GM18867 (cell line): ENCODE data around the gene TSSK2.
"Not testable (repeated sequence)": the region's sequence is repeated elsewhere in the genome, so short reads cannot be mapped to it uniquely, and the experiment has no call there.

Source experiments
- ATAC-seq: cut with Tn5 transposase; IDR thresholded peaks from one replicate; pipeline ENCODE4 v1.9.1; 2021; ENCODE audit warnings: mild to moderate bottlenecking, moderate library complexity; ENCODE audit not compliant: unreplicated experiment

Gene TSSK2

GRCh38 chr22:19130959-19131684, at the start of gene TSSK2:
TSSK2 (plus strand) TSS chr22:19131308; CDS start chr22:19131400, 92 bp downstream.
- ATAC-seq, result no peak

GRCh38 chr22:19081351-19081750, 49.8 kb upstream of the TSSK2 start:
- no peak for ATAC-seq

- no peak for ATAC-seq
Observed at GRCh38 chr22:19082101-19082500, 49.0 kb upstream of the TSSK2 start.

GRCh38 chr22:19082793-19083192, 48.3 kb upstream of the TSSK2 start:
- ATAC-seq, result no peak

GRCh38 chr22:19084126-19084525, 47.0 kb upstream of the TSSK2 start:
- ATAC-seq, result not testable (repeated sequence)

- not testable (repeated sequence) for ATAC-seq
Observed at GRCh38 chr22:19084586-19084985, 46.5 kb upstream of the TSSK2 start.

- ATAC-seq, result no peak
Observed at GRCh38 chr22:19085233-19085718, 45.8 kb upstream of the TSSK2 start.

- no peak for ATAC-seq
Observed at GRCh38 chr22:19086417-19086816, 44.7 kb upstream of the TSSK2 start.

GRCh38 chr22:19086896-19087295, 44.2 kb upstream of the TSSK2 start:
- ATAC-seq, result no peak

GRCh38 chr22:19088866-19089595, 42.1 kb upstream of the TSSK2 start:
- ATAC-seq, result no peak

- no peak for ATAC-seq
Observed at GRCh38 chr22:19090183-19090582, 40.9 kb upstream of the TSSK2 start.

GRCh38 chr22:19090586-19091127, 40.5 kb upstream of the TSSK2 start:
- no peak for ATAC-seq

GRCh38 chr22:19092725-19093124, 38.4 kb upstream of the TSSK2 start:
- ATAC-seq, result no peak

- no peak for ATAC-seq
Observed at GRCh38 chr22:19094393-19094997, 36.6 kb upstream of the TSSK2 start.

- ATAC-seq, result no peak
Observed at GRCh38 chr22:19096555-19096954, 34.6 kb upstream of the TSSK2 start.

- no peak for ATAC-seq
Observed at GRCh38 chr22:19097518-19097917, 33.6 kb upstream of the TSSK2 start.

- no peak for ATAC-seq
Observed at GRCh38 chr22:19098157-19098556, 33.0 kb upstream of the TSSK2 start.

GRCh38 chr22:19103880-19104821, 27.0 kb upstream of the TSSK2 start:
- no peak for ATAC-seq

- ATAC-seq, result no peak
Observed at GRCh38 chr22:19105456-19105855, 25.7 kb upstream of the TSSK2 start.
